Activated naive CD4-positive, alpha-beta T cell treated with anti-CD3 and anti-CD28 coated beads, Interleukin-2, amount 10 ng/mL, durations not matched to agents 7 days and 5 days (primary cell): ENCODE data around the gene NUDCD3.

Experiments
- CTCF ChIA-PET: fragments of 350-600 bp; sonication (Branson Sonifier 250); formaldehyde crosslinking; loops from one replicate; lab custom pipeline; 2021; ENCODE audit warnings: antibody characterized with exemption; lab: Charles Lee
- DNase-seq: peaks from one replicate; pipeline ENCODE4 v3.0.0-alpha.2; 2020
- H3K27ac Mint-ChIP-seq: one replicate; pipeline ENCODE4 v1.8.0; 2021; ENCODE audit warnings: mild to moderate bottlenecking, moderate library complexity, mixed read lengths
- H3K27me3 Mint-ChIP-seq: one replicate; pipeline ENCODE4 v1.8.0; 2021; ENCODE audit warnings: mild to moderate bottlenecking, mixed read lengths
- H3K36me3 Mint-ChIP-seq: one replicate; pipeline ENCODE4 v1.8.0; 2021; ENCODE audit warnings: mixed read lengths
- H3K4me1 Mint-ChIP-seq: one replicate; pipeline ENCODE4 v1.8.0; 2021; ENCODE audit warnings: mixed read lengths
- H3K4me3 Mint-ChIP-seq: one replicate; pipeline ENCODE4 v1.8.0; 2021; ENCODE audit warnings: mild to moderate bottlenecking, moderate library complexity, mixed read lengths
- H3K9me3 Mint-ChIP-seq: one replicate; pipeline ENCODE4 v1.8.0; 2021; ENCODE audit warnings: mixed read lengths

The NUDCD3 gene

GRCh38 chr7:44330331-44330730 lies 160.1 kb downstream of the NUDCD3 start:
- Mint-ChIP-seq H3K4me3 (no peak overlapping the region), H3K27me3 (peaks cover 50% of the 10 kb centered on the region), H3K9me3 (no peaks in the 10 kb centered on the region), H3K4me1 (peaks cover 4% of the 10 kb centered on the region), H3K36me3 (no peaks in the 10 kb centered on the region), H3K27ac (no peak overlapping the region)
- no peak for DNase-seq
- CTCF ChIA-PET, result interaction anchor here (0.7 kb wide), 1 partner anchor 236 kb away, joined by 3 read pairs; no protein-coding TSS in a partner anchor

GRCh38 chr7:44329888-44330287 lies 160.6 kb downstream of the NUDCD3 start:
- DNase-seq, result no peak
- peaks cover 49% of the 10 kb centered on the region for H3K27me3 Mint-ChIP-seq
- H3K36me3 Mint-ChIP-seq, result no peaks in the 10 kb centered on the region
- CTCF ChIA-PET, result interaction anchor here (0.5 kb wide), 1 partner anchor 8 kb away, joined by 3 read pairs; no protein-coding TSS in a partner anchor
- H3K4me1 Mint-ChIP-seq, result peaks cover 4% of the 10 kb centered on the region
- H3K9me3 Mint-ChIP-seq, result no peaks in the 10 kb centered on the region
- no peak overlapping the region for H3K4me3 Mint-ChIP-seq
- no peak overlapping the region for H3K27ac Mint-ChIP-seq
